Breast epithelium (tissue), 4 donors: ENCODE results near the gene ZFYVE21. TPM values are rescaled to one million over a fixed set of nuclear protein-coding genes. Genes with fewer than 3 reads are reported as not detected.
"Not testable (repeated sequence)": the region's sequence is repeated elsewhere in the genome, so short reads cannot be mapped to it uniquely, and the experiment has no call there.

Experiments
- DNase-seq, 2 donors: peaks; one replicate each; pipeline ENCODE4 v3.0.0-alpha.2; 2019; ENCODE audit warnings: low spot score in 2 of 2
- H3K27ac ChIP-seq, 2 donors: fragments of 200-600 bp; sonication (generic) in 1 of 2; one replicate each; pipeline ENCODE4 v1.5.1; 2016 to 2019; ENCODE audit warnings: mild to moderate bottlenecking in 1 of 2
- H3K27me3 ChIP-seq, 2 donors: fragments of 200-600 bp; sonication (generic) in 1 of 2; one replicate each; pipeline versions ENCODE4 v1.5.1 to v1.6.0; 2017 to 2019; ENCODE audit warnings: control low read depth in 1 of 2, mild to moderate bottlenecking in 1 of 2
- H3K36me3 ChIP-seq: fragments of 200-600 bp; one replicate; pipeline ENCODE4 v1.5.1; 2019
- H3K4me1 ChIP-seq, 2 donors: fragments of 200-600 bp; sonication (generic); one replicate each; pipeline ENCODE4 v1.5.1; 2016 to 2019; ENCODE audit warnings: control low read depth in 1 of 2
- H3K4me3 ChIP-seq, 3 donors: fragments of 200-600 bp; sonication (generic); 1 replicate in 2 of 3; 2 replicates in 1 of 3; pipeline ENCODE4 v1.5.1; 2016 to 2019; ENCODE audit warnings: mild to moderate bottlenecking in 3 of 3, moderate library complexity in 2 of 3
- H3K9me3 ChIP-seq, 2 donors: fragments of 200-600 bp; sonication (generic) in 1 of 2; one replicate each; pipeline ENCODE4 v1.5.1; 2016 to 2019; ENCODE audit warnings: control low read depth in 1 of 2
- POLR2A ChIP-seq: fragments of 450-650 bp; IDR thresholded peaks from one replicate; pipeline ENCODE4 v1.6.1; 2016; ENCODE audit warnings: antibody characterized with exemption, mild to moderate bottlenecking, moderate library complexity
- POLR2AphosphoS5 ChIP-seq, 3 donors: sonication (generic); formaldehyde crosslinking; IDR thresholded peaks; one replicate each; pipeline ENCODE4 v1.6.1; 2017; ENCODE audit warnings: antibody characterized with exemption in 3 of 3
- intact Hi-C: fragments of 100-400 bp; cut with DNase I; formaldehyde crosslinking; loops from one replicate; pipeline ENCODE4 v1.15.1; 2023; ENCODE audit warnings: low total_unique reads
- total RNA-seq, 3 donors: library from RNA; depleted of rRNA; stranded (reverse); fragments of >200 nt; gene quantifications; one replicate each; pipeline ENCODE4 v1.1.0, GENCODE V29; 2016
- TF ChIP-seq, protein P1 (sequence below), 3 donors: fragments of 450-650 bp; IDR thresholded peaks; one replicate each; pipeline ENCODE4 v1.5.1; 2016 to 2017; ENCODE audit warnings: antibody characterized with exemption in 3 of 3, mild to moderate bottlenecking in 3 of 3, moderate library complexity in 3 of 3

The ZFYVE21 gene
- total RNA-seq, 3 donors from 2014 or later = 57.4 to 140 (median 96.0) TPM

DNA sequence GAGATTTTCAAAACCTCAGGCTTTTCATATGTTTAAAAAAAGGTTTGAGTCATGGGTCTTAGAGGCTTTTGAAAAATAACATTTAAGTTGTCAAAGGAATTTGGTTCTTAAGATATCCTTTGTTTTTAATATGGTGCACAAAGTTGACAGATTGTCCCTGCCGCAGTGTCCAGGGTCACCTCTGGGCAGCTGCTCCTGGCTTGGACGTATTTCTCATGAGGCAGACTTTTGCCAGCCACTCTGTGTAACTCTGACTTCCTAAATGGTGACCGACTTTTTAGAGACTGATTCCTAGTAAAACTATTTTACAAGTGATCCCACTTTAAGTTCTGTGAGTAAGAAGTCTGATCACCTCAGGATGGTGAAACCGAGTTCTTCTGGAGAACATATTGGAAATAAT, 27.9 kb upstream of the ZFYVE21 start:
- Histone ChIP-seq H3K4me3 (no peak overlapping the region), H3K27me3 (no peaks in the 10 kb centered on the region), H3K36me3 (no peaks in the 10 kb centered on the region), H3K4me1 (no peaks in the 10 kb centered on the region), H3K27ac (no peak overlapping the region), H3K9me3 (no peaks in the 10 kb centered on the region)
- intact Hi-C loops = no loop called here
- no peak for DNase-seq
- TF ChIP-seq POLR2AphosphoS5 (IDR thresholded peaks at IDR 0.05) = no peak
- TF ChIP-seq, protein P1, sequence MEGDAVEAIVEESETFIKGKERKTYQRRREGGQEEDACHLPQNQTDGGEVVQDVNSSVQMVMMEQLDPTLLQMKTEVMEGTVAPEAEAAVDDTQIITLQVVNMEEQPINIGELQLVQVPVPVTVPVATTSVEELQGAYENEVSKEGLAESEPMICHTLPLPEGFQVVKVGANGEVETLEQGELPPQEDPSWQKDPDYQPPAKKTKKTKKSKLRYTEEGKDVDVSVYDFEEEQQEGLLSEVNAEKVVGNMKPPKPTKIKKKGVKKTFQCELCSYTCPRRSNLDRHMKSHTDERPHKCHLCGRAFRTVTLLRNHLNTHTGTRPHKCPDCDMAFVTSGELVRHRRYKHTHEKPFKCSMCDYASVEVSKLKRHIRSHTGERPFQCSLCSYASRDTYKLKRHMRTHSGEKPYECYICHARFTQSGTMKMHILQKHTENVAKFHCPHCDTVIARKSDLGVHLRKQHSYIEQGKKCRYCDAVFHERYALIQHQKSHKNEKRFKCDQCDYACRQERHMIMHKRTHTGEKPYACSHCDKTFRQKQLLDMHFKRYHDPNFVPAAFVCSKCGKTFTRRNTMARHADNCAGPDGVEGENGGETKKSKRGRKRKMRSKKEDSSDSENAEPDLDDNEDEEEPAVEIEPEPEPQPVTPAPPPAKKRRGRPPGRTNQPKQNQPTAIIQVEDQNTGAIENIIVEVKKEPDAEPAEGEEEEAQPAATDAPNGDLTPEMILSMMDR (IDR thresholded peaks at IDR 0.05) = no peak
- no peak for TF ChIP-seq POLR2A

DNA sequence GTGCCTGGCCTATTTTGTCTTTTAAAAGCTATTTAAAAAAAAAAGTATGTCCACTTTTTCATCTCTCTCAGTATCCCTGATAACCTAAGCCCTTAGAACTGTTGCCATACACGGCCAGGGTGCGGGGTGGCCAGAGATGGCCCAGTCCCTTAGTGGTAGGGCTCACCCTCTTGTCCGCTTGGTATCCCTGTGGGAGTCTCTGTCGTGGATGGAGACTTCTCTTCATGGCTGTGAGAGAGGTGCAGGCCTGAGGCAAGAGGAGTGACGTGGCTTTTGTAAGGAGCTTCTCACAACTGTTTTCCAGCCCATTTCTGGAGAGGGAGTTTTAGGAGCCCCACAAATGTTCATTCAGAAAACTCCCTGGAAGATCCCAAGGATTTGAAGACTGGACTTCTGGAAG, 27.2 kb upstream of the ZFYVE21 start:
- no peaks in the 10 kb centered on the region for H3K36me3 ChIP-seq
- no peaks in the 10 kb centered on the region for H3K4me1 ChIP-seq
- intact Hi-C loops = no loop called here
- H3K9me3 ChIP-seq = no peaks in the 10 kb centered on the region
- no peak overlapping the region for H3K27ac ChIP-seq
- no peak overlapping the region for H3K4me3 ChIP-seq
- no peak for DNase-seq
- TF ChIP-seq POLR2A = no peak
- TF ChIP-seq POLR2AphosphoS5 (IDR thresholded peaks at IDR 0.05) = no peak
- TF ChIP-seq, protein P1 (IDR thresholded peaks at IDR 0.05) = no peak
- H3K27me3 ChIP-seq = no peaks in the 10 kb centered on the region

DNA sequence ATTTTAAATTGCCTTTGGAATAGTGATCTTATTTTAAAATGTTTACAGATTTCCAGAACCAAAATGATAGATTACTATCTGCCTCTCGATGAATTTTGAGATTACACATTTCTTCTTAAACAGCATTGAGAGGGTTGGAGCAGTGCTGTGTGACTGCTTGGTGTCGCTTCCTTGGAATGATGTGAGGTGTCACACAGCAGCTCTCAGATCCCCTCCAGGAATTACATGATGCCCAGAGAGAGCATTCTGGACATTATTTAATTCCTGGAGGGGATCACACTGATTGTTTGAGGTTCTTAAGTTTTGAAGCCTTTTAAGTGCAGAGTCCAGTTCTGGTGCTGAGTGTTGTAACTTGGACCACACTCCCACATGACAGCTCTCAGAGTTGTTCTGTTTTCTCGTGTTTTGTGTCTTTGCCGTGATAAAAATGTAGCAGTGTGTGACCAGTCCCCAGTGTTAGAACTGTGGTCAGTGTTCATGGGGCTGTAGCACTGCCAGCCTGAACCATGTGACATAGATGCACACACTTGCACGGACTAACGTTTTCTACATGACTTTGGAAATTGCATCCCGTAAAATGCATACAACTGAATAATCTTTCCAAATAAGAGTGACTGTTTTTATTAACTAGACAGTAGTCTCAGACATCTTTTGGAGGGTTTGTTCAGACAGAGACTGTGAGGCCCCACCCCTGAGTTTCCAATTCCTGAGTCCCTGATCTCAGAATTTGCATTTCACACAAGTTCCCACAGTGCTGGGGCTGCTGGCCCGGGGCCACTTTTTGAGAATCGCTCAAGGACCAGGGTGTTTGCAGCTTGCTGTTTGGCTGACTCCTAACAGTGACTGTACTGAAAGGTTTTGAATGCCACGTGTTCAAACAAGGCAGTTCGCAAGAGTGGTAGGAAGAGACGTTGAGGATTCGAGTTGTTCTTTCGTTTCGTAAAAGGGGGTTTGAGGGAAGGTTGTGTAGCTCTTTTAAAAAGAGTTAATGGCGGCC, 26.4 kb upstream of the ZFYVE21 start:
- Histone ChIP-seq H3K9me3 (no peaks in the 10 kb centered on the region), H3K36me3 (no peaks in the 10 kb centered on the region), H3K27ac (no peak overlapping the region), H3K4me1 (no peaks in the 10 kb centered on the region), H3K4me3 (no peak overlapping the region), H3K27me3 (no peaks in the 10 kb centered on the region)
- no peak for DNase-seq
- TF ChIP-seq, protein P1 (IDR thresholded peaks at IDR 0.05) = no peak
- TF ChIP-seq POLR2AphosphoS5 (IDR thresholded peaks at IDR 0.05) = no peak
- TF ChIP-seq POLR2A = no peak
- intact Hi-C loops = no loop called here

DNA sequence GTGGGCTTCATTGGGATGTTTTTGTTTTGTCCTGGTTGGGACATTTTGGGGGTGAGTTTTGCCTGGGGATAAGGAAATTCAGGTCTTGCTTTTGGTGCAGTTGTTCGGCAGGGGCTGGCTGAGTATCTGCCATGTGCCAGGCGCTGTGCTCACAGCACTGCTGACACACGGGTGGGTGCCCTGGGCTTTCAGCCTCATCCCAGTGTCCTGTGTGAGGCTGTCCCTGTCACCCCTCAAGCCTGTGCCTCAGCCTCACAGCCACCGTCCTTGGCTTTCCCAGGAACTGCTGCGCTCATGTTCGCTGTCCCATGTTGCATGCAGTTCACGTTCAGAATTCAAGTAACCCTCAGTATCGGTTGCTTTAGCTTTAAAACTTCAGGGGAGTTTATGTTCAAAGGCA, 25.3 kb upstream of the ZFYVE21 start:
- Histone ChIP-seq H3K27me3 (no peaks in the 10 kb centered on the region), H3K27ac (no peak overlapping the region), H3K9me3 (no peaks in the 10 kb centered on the region), H3K36me3 (no peaks in the 10 kb centered on the region), H3K4me3 (no peak overlapping the region), H3K4me1 (no peaks in the 10 kb centered on the region)
- DNase-seq = no peak
- intact Hi-C loops = no loop called here
- TF ChIP-seq POLR2A (no peak), POLR2AphosphoS5 (IDR thresholded peaks at IDR 0.05) (no peak)
- TF ChIP-seq, protein P1 (IDR thresholded peaks at IDR 0.05) = no peak

DNA sequence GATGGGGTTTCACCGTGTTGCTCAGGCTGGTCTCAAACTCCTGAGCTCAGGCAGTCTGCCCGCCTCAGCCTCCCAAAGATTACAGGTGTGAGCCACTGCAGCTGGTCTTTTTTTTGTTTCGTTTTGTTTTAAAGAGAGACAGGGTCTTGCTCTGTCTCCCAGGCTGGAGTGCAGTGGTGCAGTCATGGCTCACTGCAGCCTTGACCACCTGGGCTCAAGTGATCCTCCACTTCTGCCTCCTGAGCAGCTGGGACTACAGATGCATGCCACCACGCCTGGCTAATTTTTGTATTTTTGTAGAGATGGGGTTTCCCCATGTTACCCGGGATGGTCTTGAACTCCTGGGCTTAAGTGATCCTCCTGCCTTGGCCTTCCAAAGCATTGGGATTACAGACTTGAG, 24.0 kb upstream of the ZFYVE21 start:
- H3K36me3 ChIP-seq, H3K4me1 ChIP-seq, H3K4me3 ChIP-seq, intact Hi-C loops, H3K9me3 ChIP-seq, H3K27me3 ChIP-seq, DNase-seq, H3K27ac ChIP-seq: not testable (repeated sequence)
